PC-3 (cell line): ENCODE measurements around the gene REN. TPM values are rescaled to one million over a fixed set of nuclear protein-coding genes. Genes with fewer than 3 reads are reported as not detected.

Experiments used
- ATAC-seq: fragments of 200-7000 bp; cut with Tn5 transposase; 2 replicates; pipeline ENCODE4 v1.9.1; 2020; ENCODE audit warnings: mild to moderate bottlenecking, moderate library complexity
- BruUV-seq: library from RNA; stranded (reverse); fragments of 400-500 nt; replicated peaks from 2 replicates; lab custom pipeline; 2021; lab: Mats Ljungman, UMichigan
- CTCF ChIA-PET: fragments of 300-600 bp; sonication (Branson Sonifier 250); formaldehyde crosslinking; loops from one replicate; lab custom pipeline; 2022; ENCODE audit warnings: antibody characterized with exemption; lab: Charles Lee
- POLR2A ChIA-PET: fragments of 300-600 bp; sonication (Branson Sonifier 250); formaldehyde crosslinking; loops from one replicate; lab custom pipeline; 2022; ENCODE audit warnings: antibody characterized with exemption; ENCODE audit not compliant: unreplicated experiment; lab: Charles Lee
- DNase-seq: peaks from one replicate; pipeline ENCODE4 v3.0.0-alpha.2; 2015
- H2AFZ ChIP-seq: fragments of 300-600 bp; sonication (generic); 2 replicates; pipeline ENCODE4 v1.6.0; 2016; ENCODE audit warnings: antibody characterized with exemption, low read length
- H3F3A ChIP-seq: fragments of 300-600 bp; sonication (generic); one replicate; pipeline ENCODE4 v1.6.0; 2017; ENCODE audit warnings: antibody characterized with exemption, low read length, control low read depth, mild to moderate bottlenecking; ENCODE audit not compliant: unreplicated experiment
- H3K27ac ChIP-seq: fragments of 300-600 bp; sonication (generic); 2 replicates; pipeline ENCODE4 v1.5.1; 2016; ENCODE audit warnings: mild to moderate bottlenecking, low read length
- H3K27me3 ChIP-seq: fragments of 300-600 bp; sonication (generic); 2 replicates; pipeline ENCODE4 v1.6.1; 2016; ENCODE audit warnings: low read length, mixed read lengths
- H3K36me3 ChIP-seq: fragments of 300-600 bp; sonication (generic); 2 replicates; pipeline ENCODE4 v1.6.1; 2016; ENCODE audit warnings: low read depth, mixed run types, low read length, mixed read lengths
- H3K4me1 ChIP-seq: fragments of 300-600 bp; sonication (generic); 2 replicates; pipeline ENCODE4 v1.5.1; 2016; ENCODE audit warnings: low read length; ENCODE audit not compliant: insufficient read depth
- H3K4me2 ChIP-seq: fragments of 300-600 bp; sonication (generic); 2 replicates; pipeline ENCODE4 v1.6.0; 2016; ENCODE audit warnings: low read length
- H3K4me3 ChIP-seq: fragments of 300-600 bp; sonication (generic); 2 replicates; pipeline ENCODE4 v1.5.1; 2016; ENCODE audit warnings: mild to moderate bottlenecking, low read length, mixed read lengths
- H3K79me2 ChIP-seq: fragments of 300-600 bp; sonication (generic); 2 replicates; pipeline ENCODE4 v1.6.1; 2017; ENCODE audit warnings: low read length, mixed read lengths
- H3K9ac ChIP-seq: fragments of 300-600 bp; sonication (generic); 2 replicates; pipeline ENCODE4 v1.6.0; 2016; ENCODE audit warnings: mild to moderate bottlenecking, low read length
- H3K9me2 ChIP-seq: fragments of 300-600 bp; sonication (generic); replicated peaks from 2 replicates; pipeline ENCODE4 v1.6.1; 2016; ENCODE audit warnings: mixed run types, low read length, mixed read lengths
- H3K9me3 ChIP-seq: fragments of 300-600 bp; sonication (generic); 2 replicates; pipeline ENCODE4 v1.6.1; 2016; ENCODE audit warnings: low read length, mixed read lengths
- H4K20me1 ChIP-seq: fragments of 300-600 bp; sonication (generic); 2 replicates; pipeline ENCODE4 v1.6.1; 2016; ENCODE audit warnings: low read length, mixed read lengths
- CTCF ChIP-seq: fragments of 300-600 bp; sonication (generic); conservative IDR thresholded peaks from 2 replicates; pipeline ENCODE4 v1.5.1; 2017; ENCODE audit warnings: antibody characterized with exemption, low read depth, mild to moderate bottlenecking, low read length
- EZH2 ChIP-seq: fragments of 300-600 bp; sonication (generic); IDR thresholded peaks from one replicate; pipeline ENCODE4 v1.6.1; 2017; ENCODE audit warnings: antibody characterized with exemption, mild to moderate bottlenecking, low read length; ENCODE audit not compliant: unreplicated experiment
- EZH2phosphoT487 ChIP-seq: fragments of 300-600 bp; sonication (generic); IDR thresholded peaks from 2 replicates; pipeline ENCODE4 v1.6.1; 2018; ENCODE audit warnings: mild to moderate bottlenecking, antibody characterized with exemption, low read length, borderline replicate concordance
- intact Hi-C: fragments of 100-400 bp; cut with micrococcal nuclease; formaldehyde crosslinking; loops from 2 replicates; pipeline ENCODE4 v1.9.0; 2023
- total RNA-seq: library from RNA; depleted of rRNA; stranded (reverse); fragments of >200 nt; gene quantifications from 2 replicates; pipeline ENCODE4 v1.2.3, GENCODE V29; 2014

REN gene
- total RNA-seq, 1 experiment from 2014 or later = 2.7 TPM

GRCh38 chr1:204113896-204114295 lies 52.2 kb downstream of the REN start:
- no peak overlapping the region for H2AFZ ChIP-seq
- H3K9me3 ChIP-seq = no peaks in the 10 kb centered on the region
- H3K27me3 ChIP-seq = no peaks in the 10 kb centered on the region
- no peaks in the 10 kb centered on the region for H3K9me2 ChIP-seq
- ATAC-seq (no peak), DNase-seq (no peak)
- no peak overlapping the region for H3K4me3 ChIP-seq
- no peaks in the 10 kb centered on the region for H3F3A ChIP-seq
- peaks cover 12% of the 10 kb centered on the region for H3K4me1 ChIP-seq
- H4K20me1 ChIP-seq = peaks cover 8% of the 10 kb centered on the region; the same call in 1 of the 2 replicates
- BruUV-seq = no TSS peak
- H3K9ac ChIP-seq = no peak overlapping the region
- H3K27ac ChIP-seq = no peak overlapping the region
- H3K79me2 ChIP-seq = peaks cover 69% of the 10 kb centered on the region
- POLR2A ChIA-PET = interaction anchor here (0.6 kb wide), 1 partner anchor 26 kb away, joined by 5 read pairs; no protein-coding TSS in a partner anchor
- TF ChIP-seq EZH2phosphoT487 (no peak), CTCF (no peak), EZH2 (no peak)
- H3K4me2 ChIP-seq = no peak overlapping the region
- CTCF ChIA-PET = interaction anchor here (0.6 kb wide), 1 partner anchor 85 kb away, joined by 3 read pairs; no protein-coding TSS in a partner anchor
- H3K36me3 ChIP-seq = peaks cover 44% of the 10 kb centered on the region
- intact Hi-C loops = no loop called here

- Histone ChIP-seq H3K4me1 (peaks cover 12% of the 10 kb centered on the region), H3K36me3 (peaks cover 37% of the 10 kb centered on the region), H3K27ac (no peak overlapping the region), H4K20me1 (peaks cover 8% of the 10 kb centered on the region; the same call in 1 of the 2 replicates), H3K9ac (no peak overlapping the region), H3K4me3 (no peak overlapping the region), H3K27me3 (no peaks in the 10 kb centered on the region), H3F3A (no peaks in the 10 kb centered on the region), H3K9me2 (no peaks in the 10 kb centered on the region), H2AFZ (no peak overlapping the region), H3K79me2 (peaks cover 77% of the 10 kb centered on the region), H3K9me3 (no peaks in the 10 kb centered on the region), H3K4me2 (no peak overlapping the region)
- TF ChIP-seq CTCF = 0 out of 2 replicates have a peak, but pooled peaks have one; percentile 13
- TF ChIP-seq EZH2 = no peak
- intact Hi-C loops = no loop called here
- ATAC-seq = no peak
- ChIA-PET POLR2A (interaction anchor here (0.6 kb wide), 1 partner anchor 27 kb away, joined by 5 read pairs; no protein-coding TSS in a partner anchor), CTCF (interaction anchor here (0.6 kb wide), 1 partner anchor 85 kb away, joined by 3 read pairs; no protein-coding TSS in a partner anchor)
- DNase-seq = no peak
- BruUV-seq = TSS peak; percentile 18
These were observed 53.0 kb downstream of the REN start for GRCh38 chr1:204112876-204113730.
